ENCODE measurements around the gene CPED1.

DNA sequence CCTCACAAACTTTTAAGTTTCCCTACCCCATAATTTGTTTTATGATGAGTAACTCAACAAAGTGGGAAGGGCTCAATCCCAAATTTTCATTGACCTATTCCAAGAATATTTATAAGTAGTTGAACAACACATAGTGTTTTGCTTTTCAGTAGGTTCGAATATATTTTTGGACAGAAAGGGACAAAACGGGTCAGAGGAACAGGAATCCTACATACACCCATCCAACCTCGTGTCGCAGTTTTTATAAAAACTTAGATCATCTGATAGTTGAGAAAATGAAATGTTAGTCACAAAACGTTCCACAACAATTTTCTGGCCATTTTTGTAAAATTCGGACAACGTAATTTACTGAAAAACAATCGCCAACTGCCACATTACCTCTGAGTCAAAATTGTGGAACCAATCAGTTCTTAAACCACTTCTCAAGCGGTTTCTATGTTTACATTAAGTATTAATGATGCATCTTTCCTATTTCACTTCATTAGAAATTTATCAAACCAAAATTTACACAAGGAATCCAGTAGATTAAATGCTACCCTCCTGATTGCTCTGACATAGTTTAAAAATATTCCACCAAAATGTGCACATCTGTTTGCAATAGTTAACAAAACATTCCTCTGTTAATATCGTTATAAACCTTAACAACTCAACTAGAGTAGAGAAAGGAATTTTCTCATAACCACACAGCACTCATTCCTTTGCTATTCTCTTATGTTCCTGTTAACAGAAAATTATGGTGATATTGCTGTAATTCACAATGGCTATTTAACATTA lies 346.6 kb downstream of the CPED1 start:
- TF ChIP-seq, protein P1, sequence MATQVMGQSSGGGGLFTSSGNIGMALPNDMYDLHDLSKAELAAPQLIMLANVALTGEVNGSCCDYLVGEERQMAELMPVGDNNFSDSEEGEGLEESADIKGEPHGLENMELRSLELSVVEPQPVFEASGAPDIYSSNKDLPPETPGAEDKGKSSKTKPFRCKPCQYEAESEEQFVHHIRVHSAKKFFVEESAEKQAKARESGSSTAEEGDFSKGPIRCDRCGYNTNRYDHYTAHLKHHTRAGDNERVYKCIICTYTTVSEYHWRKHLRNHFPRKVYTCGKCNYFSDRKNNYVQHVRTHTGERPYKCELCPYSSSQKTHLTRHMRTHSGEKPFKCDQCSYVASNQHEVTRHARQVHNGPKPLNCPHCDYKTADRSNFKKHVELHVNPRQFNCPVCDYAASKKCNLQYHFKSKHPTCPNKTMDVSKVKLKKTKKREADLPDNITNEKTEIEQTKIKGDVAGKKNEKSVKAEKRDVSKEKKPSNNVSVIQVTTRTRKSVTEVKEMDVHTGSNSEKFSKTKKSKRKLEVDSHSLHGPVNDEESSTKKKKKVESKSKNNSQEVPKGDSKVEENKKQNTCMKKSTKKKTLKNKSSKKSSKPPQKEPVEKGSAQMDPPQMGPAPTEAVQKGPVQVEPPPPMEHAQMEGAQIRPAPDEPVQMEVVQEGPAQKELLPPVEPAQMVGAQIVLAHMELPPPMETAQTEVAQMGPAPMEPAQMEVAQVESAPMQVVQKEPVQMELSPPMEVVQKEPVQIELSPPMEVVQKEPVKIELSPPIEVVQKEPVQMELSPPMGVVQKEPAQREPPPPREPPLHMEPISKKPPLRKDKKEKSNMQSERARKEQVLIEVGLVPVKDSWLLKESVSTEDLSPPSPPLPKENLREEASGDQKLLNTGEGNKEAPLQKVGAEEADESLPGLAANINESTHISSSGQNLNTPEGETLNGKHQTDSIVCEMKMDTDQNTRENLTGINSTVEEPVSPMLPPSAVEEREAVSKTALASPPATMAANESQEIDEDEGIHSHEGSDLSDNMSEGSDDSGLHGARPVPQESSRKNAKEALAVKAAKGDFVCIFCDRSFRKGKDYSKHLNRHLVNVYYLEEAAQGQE (IDR thresholded peaks at IDR 0.05; ENCODE audit: borderline replicate concordance), result no peak
- TF ChIP-seq RAD21 (conservative IDR thresholded peaks at IDR 0.05), result no peak
